HepG2 (cell line): ENCODE data around the gene ASIC3. TPM values are rescaled to one million over a fixed set of nuclear protein-coding genes. Genes with fewer than 3 reads are reported as not detected.
A peak's percentile ranks its signal among the peaks of the same experiment; 100 is the strongest.

Experiments used
- AKAP8 ChIP-seq: sonication (generic); formaldehyde crosslinking; IDR thresholded peaks from 2 replicates; pipeline ENCODE4 v1.5.1; 2020; ENCODE audit warnings: mild to moderate bottlenecking, missing genetic modification reagents
- HDAC6 ChIP-seq: fragments of 200-600 bp; sonication (generic); IDR thresholded peaks from 2 replicates; pipeline ENCODE4 v1.7.0; 2017; ENCODE audit warnings: mild to moderate bottlenecking, antibody characterized with exemption, low read length, low read depth
- IRF9 ChIP-seq: sonication (generic); formaldehyde crosslinking; IDR thresholded peaks from 2 replicates; pipeline ENCODE4 v1.8.0; 2022; ENCODE audit warnings: missing genetic modification reagents, mild to moderate bottlenecking, borderline replicate concordance
- MYC ChIP-seq: sonication (generic); formaldehyde crosslinking; IDR thresholded peaks from 2 replicates; pipeline ENCODE4 v1.9.0; 2021; ENCODE audit warnings: missing genetic modification reagents, borderline replicate concordance
- NR2F6 ChIP-seq, 2 experiments: IDR thresholded peaks; 2 replicates each; pipeline ENCODE4 v1.6.1; 2016; ENCODE audit warnings: antibody characterized with exemption in 1 of 2, mild to moderate bottlenecking in 1 of 2
- RBFOX2 ChIP-seq: fragments of 200-400 bp; formaldehyde crosslinking; IDR thresholded peaks from 2 replicates; pipeline ENCODE4 v1.6.1; 2017; ENCODE audit warnings: low read depth, mild to moderate bottlenecking, low read length
- SPEN ChIP-seq: sonication (generic); formaldehyde crosslinking; IDR thresholded peaks from 2 replicates; pipeline ENCODE4 v1.5.1; 2020; ENCODE audit warnings: low read depth, mild to moderate bottlenecking, missing genetic modification reagents
- SRSF1 ChIP-seq: fragments of 200-400 bp; formaldehyde crosslinking; optimal IDR thresholded peaks from 2 replicates; pipeline ENCODE3; 2017; ENCODE audit warnings: mild to moderate bottlenecking, low read depth, low read length, moderate library complexity
- ZBTB4 ChIP-seq: sonication (generic); formaldehyde crosslinking; IDR thresholded peaks from 2 replicates; pipeline ENCODE4 v1.4.0; 2020; ENCODE audit warnings: missing genetic modification reagents, mild to moderate bottlenecking, borderline replicate concordance
- ZNF256 ChIP-seq: sonication (generic); formaldehyde crosslinking; conservative IDR thresholded peaks from 2 replicates; pipeline ENCODE4 v1.4.0; 2020; ENCODE audit warnings: missing genetic modification reagents
- ZNF337 ChIP-seq: sonication (generic); formaldehyde crosslinking; IDR thresholded peaks from 2 replicates; pipeline ENCODE4 v1.5.1; 2020; ENCODE audit warnings: missing genetic modification reagents, low read depth, mild to moderate bottlenecking, borderline replicate concordance
- ZNF451 ChIP-seq: sonication (generic); formaldehyde crosslinking; IDR thresholded peaks from 2 replicates; pipeline ENCODE4 v1.5.0; 2020; ENCODE audit warnings: mild to moderate bottlenecking, missing genetic modification reagents
- ZNF460 ChIP-seq: sonication (generic); formaldehyde crosslinking; IDR thresholded peaks from 2 replicates; pipeline ENCODE4 v1.5.1; 2020; ENCODE audit warnings: missing genetic modification reagents, mild to moderate bottlenecking, borderline replicate concordance
- ZNF513 ChIP-seq: sonication (generic); formaldehyde crosslinking; conservative IDR thresholded peaks from 2 replicates; pipeline ENCODE4 v1.5.0; 2020; ENCODE audit warnings: missing genetic modification reagents
- ZNF770 ChIP-seq: sonication (generic); formaldehyde crosslinking; IDR thresholded peaks from 2 replicates; pipeline ENCODE4 v1.5.0; 2020; ENCODE audit warnings: mild to moderate bottlenecking, missing genetic modification reagents
- polyA plus RNA-seq, 8 experiments: library from polyadenylated mRNA; depleted of rRNA in 3 of 8; stranded (reverse) in 7 of 8; unstranded in 1 of 8; fragments of >200 nt; fragmentation: Illumina TruSeq in 4 of 8; extraction: Trizol in 4 of 8; gene quantifications; 2 replicates each; pipeline versions ENCODE4 v1.2.1 to v1.2.3, GENCODE V29; 2011 to 2016; ENCODE audit warnings: low read depth in 4 of 8, missing spikeins in 1 of 8, mixed read lengths in 1 of 8; ENCODE audit not compliant: insufficient read depth in 1 of 8
- total RNA-seq, 5 experiments: library from RNA; depleted of rRNA; stranded (reverse); fragments of >200 nt; fragmentation: Illumina TruSeq; extraction: Trizol; gene quantifications; 2 replicates each; pipeline ENCODE4 v1.2.3, GENCODE V29; 2016; ENCODE audit warnings: low read depth in 1 of 5

The ASIC3 gene
- total and polyA plus RNA-seq, 2 of the 13 experiments (the other 11 are each of a cell fraction or from before 2014, with no cell fraction given), result 0.51 TPM; not detected in 1

- no peak for TF ChIP-seq ZNF460 (CRISPR knock-in tag)
- TF ChIP-seq MYC (CRISPR knock-in tag), result no peak
- TF ChIP-seq ZNF337 (CRISPR knock-in tag), result no peak
- no peak for TF ChIP-seq AKAP8 (CRISPR knock-in tag)
- TF ChIP-seq ZBTB4 (CRISPR knock-in tag), result peak; percentile 44; the same call in 1 of the 2 replicates
- peak; percentile 54 for TF ChIP-seq RBFOX2
- TF ChIP-seq NR2F6 (IDR thresholded peaks at IDR 0.05), result no peak
- TF ChIP-seq NR2F6 (CRISPR knock-in tag; IDR thresholded peaks at IDR 0.05), result no peak
- 0 out of 2 replicates have a peak, but pooled peaks have one; percentile 16 for TF ChIP-seq ZNF770 (CRISPR knock-in tag)
- TF ChIP-seq ZNF256 (CRISPR knock-in tag), result no peak
- no peak for TF ChIP-seq SPEN (CRISPR knock-in tag)
- TF ChIP-seq IRF9 (CRISPR knock-in tag), result no peak
- TF ChIP-seq ZNF513 (CRISPR knock-in tag), result no peak
- no peak for TF ChIP-seq ZNF451
- peak; percentile 67 for TF ChIP-seq SRSF1
- TF ChIP-seq HDAC6, result no peak
Observed at GRCh38 chr7:151008511-151009323, 39.6 kb upstream of the ASIC3 start (continued).
